CD14-positive monocyte (primary cell): ENCODE results near the gene INSL4. TPM values are rescaled to one million over a fixed set of nuclear protein-coding genes. Genes with fewer than 3 reads are reported as not detected.

ENCODE experiments used
- DNase-seq, 3 donors: peaks; one replicate each; pipeline ENCODE4 v3.0.0-alpha.2; 2011 to 2022
- H2AFZ ChIP-seq: 2 replicates; pipeline ENCODE4 v1.6.0; 2012; ENCODE audit warnings: mild to moderate bottlenecking, low read depth, low read length, inconsistent platforms; ENCODE audit not compliant: insufficient read depth, poor library complexity, severe bottlenecking
- H3K27ac ChIP-seq, 2 donors: 1 replicate in 1 of 2; 2 replicates in 1 of 2; pipeline ENCODE4 v1.5.1; 2012 to 2013; ENCODE audit warnings: low read length in 2 of 2, control low read depth in 1 of 2, inconsistent platforms in 1 of 2, low read depth in 1 of 2, mild to moderate bottlenecking in 1 of 2
- H3K27me3 ChIP-seq, 2 donors: one replicate each; pipeline versions ENCODE4 v1.6.0 to v1.6.1; 2011 to 2013; ENCODE audit warnings: low read length in 2 of 2; ENCODE audit not compliant: control insufficient read depth in 2 of 2, insufficient read depth in 2 of 2
- H3K36me3 ChIP-seq, 2 donors: replicated peaks in 1 of 2; 1 replicate in 1 of 2; 2 replicates in 1 of 2; pipeline versions ENCODE4 v1.5.1 to v1.6.1; 2012 to 2013; ENCODE audit warnings: low read length in 2 of 2, control low read depth in 1 of 2, inconsistent platforms in 1 of 2, mild to moderate bottlenecking in 1 of 2; ENCODE audit not compliant: insufficient read depth in 2 of 2, control insufficient read depth in 1 of 2
- H3K4me1 ChIP-seq, 2 donors: 1 replicate in 1 of 2; 2 replicates in 1 of 2; pipeline versions ENCODE4 v1.5.1 to v1.6.1; 2012 to 2013; ENCODE audit warnings: low read length in 2 of 2, control low read depth in 1 of 2, inconsistent platforms in 1 of 2, mild to moderate bottlenecking in 1 of 2, moderate library complexity in 1 of 2; ENCODE audit not compliant: insufficient read depth in 2 of 2, control insufficient read depth in 1 of 2
- H3K4me2 ChIP-seq: replicated peaks from 2 replicates; pipeline ENCODE3; 2012; ENCODE audit warnings: low read length, moderate library complexity, mild to moderate bottlenecking; ENCODE audit not compliant: poor library complexity, severe bottlenecking; ENCODE audit errors: extremely low read depth
- H3K4me3 ChIP-seq, 3 experiments: fragments of 200-600 bp in 1 of 3; sonication (generic) in 1 of 3; replicated peaks in 1 of 3; 1 replicate in 2 of 3; 2 replicates in 1 of 3; pipeline ENCODE4 v1.5.1; 2011 to 2013; ENCODE audit warnings: low read length in 3 of 3, mild to moderate bottlenecking in 3 of 3, control low read depth in 2 of 3, low read depth in 2 of 3, inconsistent platforms in 1 of 3, moderate library complexity in 1 of 3
- H3K79me2 ChIP-seq: 2 replicates; pipeline ENCODE4 v1.6.0; 2012; ENCODE audit warnings: mild to moderate bottlenecking, control low read depth, inconsistent platforms, low read length, moderate library complexity; ENCODE audit not compliant: insufficient read depth
- H3K9ac ChIP-seq: 2 replicates; pipeline ENCODE4 v1.6.0; 2017; ENCODE audit warnings: low read length, mild to moderate bottlenecking; ENCODE audit not compliant: insufficient read depth, poor library complexity, severe bottlenecking
- H3K9me3 ChIP-seq, 2 donors: replicated peaks in 1 of 2; 1 replicate in 1 of 2; 2 replicates in 1 of 2; pipeline versions ENCODE4 v1.5.1 to v1.6.1; 2012 to 2013; ENCODE audit warnings: low read length in 2 of 2, control low read depth in 1 of 2; ENCODE audit not compliant: control insufficient read depth in 1 of 2, insufficient read depth in 1 of 2
- H4K20me1 ChIP-seq: 2 replicates; pipeline ENCODE4 v1.6.0; 2012; ENCODE audit warnings: mild to moderate bottlenecking, low read length, control low read depth, moderate library complexity; ENCODE audit not compliant: insufficient read depth
- H3K27ac Mint-ChIP-seq, 7 donors: one replicate each; pipeline ENCODE4 v1.8.0; 2020; ENCODE audit warnings: mild to moderate bottlenecking in 7 of 7, mixed read lengths in 7 of 7, moderate library complexity in 6 of 7, inconsistent platforms in 2 of 7
- H3K27me3 Mint-ChIP-seq, 3 donors: one replicate each; pipeline ENCODE4 v1.8.0; 2021 to 2022; ENCODE audit warnings: low read depth in 3 of 3, mild to moderate bottlenecking in 3 of 3, mixed read lengths in 3 of 3, moderate library complexity in 3 of 3, inconsistent platforms in 1 of 3
- H3K36me3 Mint-ChIP-seq, 2 donors: one replicate each; pipeline ENCODE4 v1.8.0; 2020; ENCODE audit warnings: mixed read lengths in 2 of 2, inconsistent platforms in 1 of 2, mild to moderate bottlenecking in 1 of 2
- H3K4me1 Mint-ChIP-seq: one replicate; pipeline ENCODE4 v1.8.0; 2020; ENCODE audit warnings: mild to moderate bottlenecking, mixed read lengths
- H3K4me3 Mint-ChIP-seq, 2 donors: one replicate each; pipeline ENCODE4 v1.8.0; 2020; ENCODE audit warnings: mild to moderate bottlenecking in 2 of 2, mixed read lengths in 2 of 2, moderate library complexity in 1 of 2
- H3K9me3 Mint-ChIP-seq, 7 donors: one replicate each; pipeline ENCODE4 v1.8.0; 2020 to 2022; ENCODE audit warnings: mixed read lengths in 7 of 7, mild to moderate bottlenecking in 6 of 7, moderate library complexity in 6 of 7, inconsistent platforms in 2 of 7
- WGBS: methylation state at CpG from one replicate; pipeline ENCODE4 v1.1.5; 2013; ENCODE audit warnings: missing lambda C conversion rate; ENCODE audit not compliant: insufficient coverage; 5-methylcytosine and 5-hydroxymethylcytosine counted together
- intact Hi-C, 2 donors: fragments of 100-400 bp; cut with micrococcal nuclease; formaldehyde crosslinking; loops; one replicate each; pipeline versions ENCODE4 v1.15.0 to v1.15.1; 2023
- polyA minus RNA-seq: library from RNA; depleted of rRNA, polyadenylated mRNA; stranded (reverse); fragments of >200 nt; gene quantifications from 2 replicates; pipeline ENCODE4 v1.2.3, GENCODE V29; 2012
- polyA plus RNA-seq, 3 donors: library from polyadenylated mRNA; depleted of rRNA in 1 of 3; unstranded in 2 of 3; stranded (reverse) in 1 of 3; fragments of 300-500 nt in 2 of 3; fragments of >200 nt in 1 of 3; fragmentation: Illumina TruSeq in 2 of 3; gene quantifications; 1 replicate in 2 of 3; 2 replicates in 1 of 3; pipeline ENCODE4 v1.2.3, GENCODE V29; 2012 to 2021
- total RNA-seq, 12 experiments: library from RNA in 1 of 12; stranded (reverse) in 1 of 12; fragments of 120-200 nt in 1 of 12; gene quantifications; one replicate each; pipeline ENCODE4 v1.2.4 and lab custom pipeline; 2013 to 2026; ENCODE audit warnings: mixed read lengths in 6 of 12, inconsistent platforms in 1 of 12
- TF ChIP-seq, protein P1 (sequence below): fragments of 200-600 bp; IDR thresholded peaks from one replicate; pipeline ENCODE4 v1.8.0; 2022; ENCODE audit warnings: antibody characterized with exemption, mild to moderate bottlenecking

The INSL4 gene
- not detected for total RNA-seq (2013)
- polyA plus RNA-seq (not detected), polyA minus RNA-seq (not detected in 2 replicates), total RNA-seq (lab: John Stamatoyannopoulos, UW) (0 to 1.2 (median 0) reads per million in 11 experiments)

DNA sequence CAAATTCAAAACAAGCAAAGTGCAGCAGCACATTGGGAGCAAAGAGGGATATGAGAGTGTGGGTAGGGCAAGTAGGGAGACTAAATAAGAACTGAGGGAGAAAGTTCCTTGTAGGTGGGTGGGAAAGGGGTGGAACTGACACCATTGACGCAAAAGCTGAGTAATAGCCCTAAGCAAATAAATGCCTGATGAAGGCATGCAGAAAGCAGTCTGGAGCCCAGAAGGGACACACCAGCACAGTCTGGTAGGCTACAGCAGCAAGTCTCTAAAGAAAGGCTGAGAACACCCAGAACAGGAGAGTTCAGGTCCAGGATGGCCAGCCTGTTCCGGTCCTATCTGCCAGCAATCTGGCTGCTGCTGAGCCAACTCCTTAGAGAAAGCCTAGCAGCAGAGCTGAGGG, at the start of gene INSL4:
INSL4 (plus strand) TSS at position 208 of the 400 bp plus-strand sequence; CDS start at position 313, 105 bp downstream.
- no peaks in the 10 kb centered on the region for H3K79me2 ChIP-seq
- H3K36me3 Mint-ChIP-seq: no peaks in the 10 kb centered on the region
- H3K4me3 Mint-ChIP-seq: no peak within 1 kb of the TSS
- no peak within 1 kb of the TSS for H3K9ac ChIP-seq
- peaks cover 2 to 4% (median 3%) of the 10 kb centered on the region in 3 donors for H3K27me3 Mint-ChIP-seq
- no peaks in the 10 kb centered on the region for H3K27me3 ChIP-seq
- intact Hi-C loops: no loop called here
- H3K4me2 ChIP-seq: no peak within 1 kb of the TSS
- no peaks in the 10 kb centered on the region for H3K4me1 Mint-ChIP-seq
- H3K4me1 ChIP-seq: no peaks in the 10 kb centered on the region
- peaks cover 0 to 5% (median 0%) of the 10 kb centered on the region in 7 donors for H3K9me3 Mint-ChIP-seq
- 100% methylated on average over 2 of the region's 2 CpGs for WGBS
- H3K27ac ChIP-seq: no peak within 1 kb of the TSS
- H4K20me1 ChIP-seq: no peaks in the 10 kb centered on the region
- TF ChIP-seq, protein P1, sequence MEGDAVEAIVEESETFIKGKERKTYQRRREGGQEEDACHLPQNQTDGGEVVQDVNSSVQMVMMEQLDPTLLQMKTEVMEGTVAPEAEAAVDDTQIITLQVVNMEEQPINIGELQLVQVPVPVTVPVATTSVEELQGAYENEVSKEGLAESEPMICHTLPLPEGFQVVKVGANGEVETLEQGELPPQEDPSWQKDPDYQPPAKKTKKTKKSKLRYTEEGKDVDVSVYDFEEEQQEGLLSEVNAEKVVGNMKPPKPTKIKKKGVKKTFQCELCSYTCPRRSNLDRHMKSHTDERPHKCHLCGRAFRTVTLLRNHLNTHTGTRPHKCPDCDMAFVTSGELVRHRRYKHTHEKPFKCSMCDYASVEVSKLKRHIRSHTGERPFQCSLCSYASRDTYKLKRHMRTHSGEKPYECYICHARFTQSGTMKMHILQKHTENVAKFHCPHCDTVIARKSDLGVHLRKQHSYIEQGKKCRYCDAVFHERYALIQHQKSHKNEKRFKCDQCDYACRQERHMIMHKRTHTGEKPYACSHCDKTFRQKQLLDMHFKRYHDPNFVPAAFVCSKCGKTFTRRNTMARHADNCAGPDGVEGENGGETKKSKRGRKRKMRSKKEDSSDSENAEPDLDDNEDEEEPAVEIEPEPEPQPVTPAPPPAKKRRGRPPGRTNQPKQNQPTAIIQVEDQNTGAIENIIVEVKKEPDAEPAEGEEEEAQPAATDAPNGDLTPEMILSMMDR: no peak
- no peaks in the 10 kb centered on the region for H3K36me3 ChIP-seq
- peak within 1 kb of the TSS in 3 of 7 donors; percentile 4 to 48 (median 10) for H3K27ac Mint-ChIP-seq
- no peaks in the 10 kb centered on the region for H3K9me3 ChIP-seq
- no peak within 1 kb of the TSS for H2AFZ ChIP-seq
- DNase-seq: no peak
- no peak within 1 kb of the TSS for H3K4me3 ChIP-seq

DNA sequence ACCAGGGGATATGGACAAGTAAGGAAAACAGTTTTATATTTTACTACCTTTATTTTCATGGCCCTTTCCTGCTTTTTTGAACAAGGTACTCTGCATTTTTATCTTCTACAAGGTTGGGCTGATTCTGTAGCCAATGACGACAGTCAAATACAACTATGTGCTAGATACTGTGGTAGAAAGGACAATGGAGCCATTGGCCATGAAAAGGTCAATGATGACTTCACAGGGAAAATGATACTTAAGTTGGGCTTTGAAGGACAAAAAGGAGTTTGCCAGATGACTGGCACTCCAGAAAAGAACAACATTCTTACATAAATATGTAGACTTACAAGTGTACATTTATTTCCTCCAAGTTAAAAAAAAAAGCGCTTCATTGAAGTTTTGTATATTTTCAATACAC, 46.4 kb upstream of the INSL4 start:
- Mint-ChIP-seq H3K9me3 (peaks cover 5 to 13% (median 9%) of the 10 kb centered on the region in 7 donors), H3K27ac (no peak overlapping the region), H3K27me3 (peaks cover 0 to 4% (median 0%) of the 10 kb centered on the region in 3 donors), H3K36me3 (no peaks in the 10 kb centered on the region), H3K4me1 (no peaks in the 10 kb centered on the region), H3K4me3 (no peak overlapping the region)
- Histone ChIP-seq H2AFZ (no peak overlapping the region), H3K27ac (no peak overlapping the region), H3K36me3 (no peaks in the 10 kb centered on the region), H3K9ac (no peak overlapping the region), H3K9me3 (peaks cover 5% of the 10 kb centered on the region in 2 donors), H3K4me2 (no peak overlapping the region), H3K4me1 (no peaks in the 10 kb centered on the region), H4K20me1 (no peaks in the 10 kb centered on the region), H3K79me2 (no peaks in the 10 kb centered on the region), H3K27me3 (no peaks in the 10 kb centered on the region), H3K4me3 (no peak overlapping the region)
- TF ChIP-seq, protein P1: no peak
- no CpG with 5 or more reads among the region's 2 CpGs for WGBS
- DNase-seq: no peak
- intact Hi-C loops: loop anchor here (5.0 to 10.0 kb wide), 2 partner anchors 408 to 410 kb away; no protein-coding TSS in a partner anchor
